Measurements from ENCODE around the gene PDIA5. TPM values are rescaled to one million over a fixed set of nuclear protein-coding genes. Genes with fewer than 3 reads are reported as not detected.
A peak's percentile ranks its signal among the peaks of the same experiment; 100 is the strongest.

Gene PDIA5
- total and polyA plus RNA-seq, 11 donors, result 3.3 to 16.3 (median 6.4) TPM

DNA sequence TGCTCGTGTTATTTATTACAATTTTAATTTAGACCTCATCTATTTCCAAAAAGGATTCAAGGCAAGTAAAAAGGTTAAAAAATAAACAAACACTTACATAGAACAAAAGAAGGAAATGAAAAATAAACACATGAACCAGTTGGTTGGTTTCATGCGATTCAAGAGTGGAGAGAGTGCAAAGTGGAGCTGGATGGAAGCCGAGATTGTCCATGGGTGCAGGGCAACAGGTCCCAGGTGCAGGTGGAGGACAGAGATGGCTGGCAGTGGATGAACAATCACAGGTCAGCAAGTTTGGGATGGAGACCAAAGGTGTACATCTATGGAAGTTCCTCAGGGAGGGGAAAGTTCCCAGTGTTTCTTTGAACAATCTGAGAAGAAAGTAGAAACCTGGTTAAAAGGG lies 27.6 kb upstream of the PDIA5 start:
- 78 to 86% (median 82%) methylated on average over 3 of the region's 3 CpGs for WGBS, 4 donors
- TF ChIP-seq POLR2A (IDR thresholded peaks at IDR 0.05), result no peak
- TF ChIP-seq, protein P1, sequence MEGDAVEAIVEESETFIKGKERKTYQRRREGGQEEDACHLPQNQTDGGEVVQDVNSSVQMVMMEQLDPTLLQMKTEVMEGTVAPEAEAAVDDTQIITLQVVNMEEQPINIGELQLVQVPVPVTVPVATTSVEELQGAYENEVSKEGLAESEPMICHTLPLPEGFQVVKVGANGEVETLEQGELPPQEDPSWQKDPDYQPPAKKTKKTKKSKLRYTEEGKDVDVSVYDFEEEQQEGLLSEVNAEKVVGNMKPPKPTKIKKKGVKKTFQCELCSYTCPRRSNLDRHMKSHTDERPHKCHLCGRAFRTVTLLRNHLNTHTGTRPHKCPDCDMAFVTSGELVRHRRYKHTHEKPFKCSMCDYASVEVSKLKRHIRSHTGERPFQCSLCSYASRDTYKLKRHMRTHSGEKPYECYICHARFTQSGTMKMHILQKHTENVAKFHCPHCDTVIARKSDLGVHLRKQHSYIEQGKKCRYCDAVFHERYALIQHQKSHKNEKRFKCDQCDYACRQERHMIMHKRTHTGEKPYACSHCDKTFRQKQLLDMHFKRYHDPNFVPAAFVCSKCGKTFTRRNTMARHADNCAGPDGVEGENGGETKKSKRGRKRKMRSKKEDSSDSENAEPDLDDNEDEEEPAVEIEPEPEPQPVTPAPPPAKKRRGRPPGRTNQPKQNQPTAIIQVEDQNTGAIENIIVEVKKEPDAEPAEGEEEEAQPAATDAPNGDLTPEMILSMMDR (IDR thresholded peaks at IDR 0.05), result no peak
- intact Hi-C loops (cut with DNase I), result loop anchor here in 3 of 10 donors (5.0 to 10.0 kb wide), 3 partner anchors 166 to 218 kb away; partner anchors contain the start of gene SEC22A (in 1 of the 3)

DNA sequence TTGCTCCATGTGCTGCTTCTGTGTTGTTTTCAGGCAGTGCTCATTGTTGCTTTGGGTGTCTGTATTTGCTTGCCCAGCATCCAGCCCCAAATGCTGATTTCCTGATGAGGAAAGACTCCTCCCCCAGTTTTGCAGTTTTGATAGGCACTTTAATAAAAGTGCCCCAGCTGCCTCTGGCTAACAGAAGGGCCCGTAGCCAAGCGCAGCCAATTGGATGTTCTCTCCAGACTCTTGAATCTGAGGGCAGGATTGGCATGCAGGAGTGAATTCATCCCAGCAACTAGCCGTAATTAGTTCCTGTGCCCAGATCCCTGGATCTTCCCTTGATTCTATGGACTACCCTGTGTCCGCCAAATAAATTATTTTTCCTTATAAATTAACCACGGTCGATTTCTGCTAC lies 24.4 kb upstream of the PDIA5 start:
- intact Hi-C loops (cut with DNase I), result no loop called here
- Histone ChIP-seq H3K9me3 (no peaks in the 10 kb centered on the region), H3K4me3 (no peak overlapping the region), H3K27me3 (no peaks in the 10 kb centered on the region), H3K4me1 (peaks cover 0 to 4% (median 0%) of the 10 kb centered on the region in 12 donors), H3K27ac (no peak overlapping the region), H3K36me3 (no peaks in the 10 kb centered on the region)
- WGBS, 4 donors, result 71 to 79% (median 76%) methylated on average over 6 of the region's 6 CpGs
- DNase-seq (peak in 4 of 5 donors; percentile 14 to 52 (median 31)), ATAC-seq (peak in 3 of 4 donors; percentile 50 to 73 (median 52))
- TF ChIP-seq, protein P1 (IDR thresholded peaks at IDR 0.05), result no peak
- TF ChIP-seq POLR2A (IDR thresholded peaks at IDR 0.05), result no peak

More for the DNA sequence above, 27.6 kb upstream of the PDIA5 start:
- Histone ChIP-seq H3K9me3 (no peaks in the 10 kb centered on the region), H3K4me1 (peaks cover 0 to 3% (median 0%) of the 10 kb centered on the region in 12 donors), H3K36me3 (no peaks in the 10 kb centered on the region), H3K27ac (no peak overlapping the region), H3K4me3 (no peak overlapping the region), H3K27me3 (no peaks in the 10 kb centered on the region)
- no peak for DNase-seq
- no peak for ATAC-seq

DNA sequence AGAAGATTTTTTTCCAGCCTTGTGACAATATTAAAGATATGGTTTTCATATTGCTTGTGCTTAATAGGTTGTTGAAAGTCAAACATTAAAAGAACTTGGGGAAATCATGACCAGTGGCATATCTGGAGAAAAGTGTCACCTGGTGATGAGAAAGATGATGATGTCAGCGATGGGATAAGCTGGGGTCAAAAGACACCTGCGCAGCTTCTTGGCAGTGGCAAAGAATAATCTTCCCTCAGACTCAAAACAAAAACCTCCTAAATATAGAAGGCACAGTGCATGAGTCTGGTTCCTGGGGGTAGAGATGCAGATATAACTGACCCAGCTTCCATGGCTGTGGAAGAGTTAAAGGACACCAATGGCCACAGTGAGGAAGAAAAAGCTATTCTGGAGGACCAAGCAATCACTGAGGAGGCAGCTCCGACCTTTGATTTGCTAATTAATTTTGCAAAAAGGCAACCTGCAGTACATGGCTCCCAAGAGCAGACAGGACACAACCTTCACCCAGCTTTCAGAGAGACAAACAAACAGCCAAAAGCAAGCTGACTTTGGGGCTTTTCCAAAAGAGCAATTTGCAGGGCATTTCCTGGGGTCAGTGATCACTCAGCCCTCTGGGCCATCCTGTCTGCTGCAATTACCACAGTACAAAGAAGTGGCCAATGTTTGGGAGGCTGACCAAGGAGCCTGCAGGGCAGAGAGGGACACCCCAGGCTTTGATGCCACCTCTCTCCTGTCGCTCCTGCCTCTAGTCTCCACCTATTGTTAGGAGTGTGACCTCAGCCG lies 21.7 kb upstream of the PDIA5 start:
- Histone ChIP-seq H3K4me1 (peaks cover 0 to 16% (median 0%) of the 10 kb centered on the region in 12 donors), H3K27me3 (no peaks in the 10 kb centered on the region), H3K36me3 (no peaks in the 10 kb centered on the region), H3K9me3 (no peaks in the 10 kb centered on the region), H3K4me3 (no peak overlapping the region), H3K27ac (no peak overlapping the region)
- WGBS, 4 donors, result 68 to 77% (median 75%) methylated on average over 5 of the region's 5 CpGs
- no peak for DNase-seq
- ATAC-seq, result no peak
- TF ChIP-seq, protein P1 (IDR thresholded peaks at IDR 0.05), result no peak
- no peak for TF ChIP-seq POLR2A (IDR thresholded peaks at IDR 0.05)
- intact Hi-C loops (cut with DNase I), result no loop called here

DNA sequence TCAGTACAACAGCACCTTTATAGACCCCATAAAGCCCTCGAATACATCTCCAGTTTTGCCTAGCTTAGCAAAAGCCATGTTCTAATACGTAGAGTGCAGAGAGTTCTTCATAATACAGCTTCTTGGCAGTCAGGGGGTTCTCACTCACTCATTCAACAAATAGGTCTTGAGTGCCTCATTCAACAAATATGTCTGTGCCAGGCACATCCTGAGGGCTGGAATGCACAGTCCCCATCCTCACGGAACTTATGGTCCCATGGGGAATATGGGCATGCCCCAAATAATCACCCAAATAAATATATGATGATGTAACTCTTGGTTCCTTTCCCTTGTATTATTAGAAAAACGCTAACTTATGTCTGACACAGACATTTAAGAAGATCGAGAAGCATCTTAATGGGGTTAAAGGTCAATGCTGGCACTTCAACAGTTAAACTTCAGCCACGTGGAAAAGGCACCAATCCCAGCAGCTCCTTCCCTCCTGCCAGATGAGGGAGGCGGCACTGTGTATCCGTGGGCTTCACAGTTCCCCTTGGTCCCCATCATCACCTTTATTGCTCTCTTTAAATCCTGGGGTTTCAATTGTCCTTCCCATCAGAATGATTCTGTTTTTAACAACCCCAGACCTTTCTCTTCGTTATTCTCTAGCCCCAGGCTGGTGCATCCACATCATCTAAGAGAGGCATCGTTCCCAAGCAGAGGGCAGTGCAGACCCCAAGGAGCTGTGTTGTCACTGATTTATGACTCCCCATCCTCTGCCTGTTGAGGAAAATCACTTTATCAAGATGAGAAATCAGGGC lies 20.4 kb upstream of the PDIA5 start:
- Histone ChIP-seq H3K4me1 (peaks cover 0 to 16% (median 0%) of the 10 kb centered on the region in 12 donors), H3K27me3 (no peaks in the 10 kb centered on the region), H3K9me3 (no peaks in the 10 kb centered on the region), H3K27ac (no peak overlapping the region), H3K36me3 (no peaks in the 10 kb centered on the region), H3K4me3 (no peak overlapping the region)
- no peak for DNase-seq
- 62 to 76% (median 67%) methylated on average over 10 of the region's 10 CpGs for WGBS, 4 donors
- TF ChIP-seq POLR2A (IDR thresholded peaks at IDR 0.05), result no peak
- TF ChIP-seq, protein P1 (IDR thresholded peaks at IDR 0.05), result no peak
- ATAC-seq, result no peak
- intact Hi-C loops (cut with DNase I), result no loop called here

Measured in heart left ventricle (tissue), 16 donors.